Pancreas (tissue), 10 donors: ENCODE measurements around the gene PEMT. TPM values are rescaled to one million over a fixed set of nuclear protein-coding genes. Genes with fewer than 3 reads are reported as not detected.

ENCODE experiments used
- ATAC-seq, 4 donors: fragments of 200-7000 bp; cut with Tn5 transposase; one replicate each; pipeline versions ENCODE4 v1.8.0 to v1.9.1; 2020; ENCODE audit warnings: mild to moderate bottlenecking in 4 of 4, moderate library complexity in 4 of 4
- DNase-seq, 6 donors: peaks; one replicate each; pipeline ENCODE4 v3.0.0-alpha.2; 2020
- FAIRE-seq: peaks from 2 replicates; lab custom pipeline; 2012; peaks lifted over from hg19 to GRCh38; lab: Jason Lieb, UNC
- H3K27ac ChIP-seq, 4 donors: fragments of 200-600 bp; sonication (generic); 1 replicate in 3 of 4; 2 replicates in 1 of 4; pipeline versions ENCODE4 v1.5.0 to v1.8.0; 2020
- H3K27me3 ChIP-seq, 4 donors: fragments of 200-600 bp; one replicate each; pipeline ENCODE4 v1.8.0; 2021
- H3K36me3 ChIP-seq, 3 donors: fragments of 200-600 bp; sonication (generic) in 1 of 3; one replicate each; pipeline versions ENCODE4 v1.5.0 to v1.8.0; 2020 to 2021
- H3K4me1 ChIP-seq, 3 donors: fragments of 200-600 bp; one replicate each; pipeline ENCODE4 v1.8.0; 2021
- H3K4me3 ChIP-seq, 4 donors: fragments of 200-600 bp; sonication (generic) in 2 of 4; one replicate each; pipeline versions ENCODE4 v1.5.0 to v1.8.0; 2020 to 2021
- H3K9me3 ChIP-seq, 4 donors: fragments of 200-600 bp; one replicate each; pipeline ENCODE4 v1.8.0; 2021
- WGBS, 2 donors: extraction: QIAGEN DNeasy Blood & Tissue Kit; methylation state at CpG; one replicate each; pipeline ENCODE4 v1.1.7; 2013; 5-methylcytosine and 5-hydroxymethylcytosine counted together
- intact Hi-C, 3 donors: fragments of 100-400 bp; cut with DNase I; formaldehyde crosslinking; loops; one replicate each; pipeline versions ENCODE4 v1.11.1 to v1.14.2; 2022
- polyA plus RNA-seq, 2 donors: library from polyadenylated mRNA; stranded (reverse); fragments of 200-250 nt; gene quantifications; one replicate each; pipeline ENCODE4 v1.2.3, GENCODE V29; 2013
- total RNA-seq, 6 donors: library from RNA; stranded (reverse); fragmentation: NEBNext Ultra II Directional in 4 of 6; extraction: Animal tissue kit (Norgen Biotek cat#: 25700) in 4 of 6; gene quantifications; one replicate each; pipeline versions ENCODE4 v1.2.1 to v1.2.4, GENCODE V29; 2021 to 2023
- TF ChIP-seq, protein P1 (sequence below), 4 donors: fragments of 200-600 bp; sonication (generic) in 3 of 4; IDR thresholded peaks; one replicate each; pipeline versions ENCODE4 v1.5.0 to v1.8.0; 2021; ENCODE audit warnings: antibody characterized with exemption in 4 of 4
- donor health status: healthy with polysubstance abuse.
- donor health status: DM: no; HTN: no; CAD: no; lungs with moderate emphysema.
- donor health status: DM: no; HTN: no; CAD: no.
- donor health status: control.
- donor health status: control.
- donor health status: Bipolar disorder and iron deficiency.
- donor health status: DM: yes; HTN: yes; CAD: no.
- donor health status: DM: no; HTN: no; CAD: no.
- donor health status: DM: no; HTN: no; CAD: no.
- donor health status: DM: yes; HTN: yes; CAD: no.

PEMT gene
- total and polyA plus RNA-seq, 8 donors, result 14.8 to 109 (median 24.6) TPM

DNA sequence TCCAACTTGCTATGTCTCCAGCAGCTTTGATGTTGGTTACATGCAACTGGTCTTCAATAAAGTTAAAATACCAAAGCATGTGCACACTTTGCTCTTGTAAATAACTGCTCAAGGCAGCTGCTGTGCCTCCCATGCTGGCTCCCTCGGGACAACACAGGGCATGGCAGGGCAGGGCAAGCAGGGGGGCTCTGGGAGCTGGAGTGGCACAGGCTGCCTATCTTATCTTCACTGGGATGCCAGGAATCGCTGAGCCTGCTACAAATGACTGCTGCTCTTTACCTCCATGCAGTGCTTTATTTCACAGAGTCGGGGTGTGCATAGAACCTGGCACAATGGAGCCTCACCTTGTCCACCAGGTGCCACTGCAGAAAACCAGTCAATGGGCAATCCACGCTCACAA, 21.8 kb downstream of the PEMT start:
- 30 to 31% methylated on average over 4 of the region's 4 CpGs for WGBS, 2 donors
- TF ChIP-seq, protein P1, sequence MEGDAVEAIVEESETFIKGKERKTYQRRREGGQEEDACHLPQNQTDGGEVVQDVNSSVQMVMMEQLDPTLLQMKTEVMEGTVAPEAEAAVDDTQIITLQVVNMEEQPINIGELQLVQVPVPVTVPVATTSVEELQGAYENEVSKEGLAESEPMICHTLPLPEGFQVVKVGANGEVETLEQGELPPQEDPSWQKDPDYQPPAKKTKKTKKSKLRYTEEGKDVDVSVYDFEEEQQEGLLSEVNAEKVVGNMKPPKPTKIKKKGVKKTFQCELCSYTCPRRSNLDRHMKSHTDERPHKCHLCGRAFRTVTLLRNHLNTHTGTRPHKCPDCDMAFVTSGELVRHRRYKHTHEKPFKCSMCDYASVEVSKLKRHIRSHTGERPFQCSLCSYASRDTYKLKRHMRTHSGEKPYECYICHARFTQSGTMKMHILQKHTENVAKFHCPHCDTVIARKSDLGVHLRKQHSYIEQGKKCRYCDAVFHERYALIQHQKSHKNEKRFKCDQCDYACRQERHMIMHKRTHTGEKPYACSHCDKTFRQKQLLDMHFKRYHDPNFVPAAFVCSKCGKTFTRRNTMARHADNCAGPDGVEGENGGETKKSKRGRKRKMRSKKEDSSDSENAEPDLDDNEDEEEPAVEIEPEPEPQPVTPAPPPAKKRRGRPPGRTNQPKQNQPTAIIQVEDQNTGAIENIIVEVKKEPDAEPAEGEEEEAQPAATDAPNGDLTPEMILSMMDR (IDR thresholded peaks at IDR 0.05), result no peak
- Histone ChIP-seq H3K36me3 (no peaks in the 10 kb centered on the region), H3K9me3 (no peaks in the 10 kb centered on the region), H3K27ac (peak overlapping the region in 2 of 4 donors; percentile 18 to 55), H3K27me3 (no peaks in the 10 kb centered on the region), H3K4me1 (peaks cover 30 to 42% (median 30%) of the 10 kb centered on the region in 3 donors), H3K4me3 (no peak overlapping the region)
- intact Hi-C loops, result loop anchor here (1.0 to 10.0 kb wide), 4 partner anchors 72 to 215 kb away; partner anchors contain the start of gene RASD1 (in 1 of the 3)
- peak; percentile 34 to 70 (median 52) for ATAC-seq
- DNase-seq, result peak in 2 of 6 donors; percentile 79 to 85
- FAIRE-seq, result no peak

DNA sequence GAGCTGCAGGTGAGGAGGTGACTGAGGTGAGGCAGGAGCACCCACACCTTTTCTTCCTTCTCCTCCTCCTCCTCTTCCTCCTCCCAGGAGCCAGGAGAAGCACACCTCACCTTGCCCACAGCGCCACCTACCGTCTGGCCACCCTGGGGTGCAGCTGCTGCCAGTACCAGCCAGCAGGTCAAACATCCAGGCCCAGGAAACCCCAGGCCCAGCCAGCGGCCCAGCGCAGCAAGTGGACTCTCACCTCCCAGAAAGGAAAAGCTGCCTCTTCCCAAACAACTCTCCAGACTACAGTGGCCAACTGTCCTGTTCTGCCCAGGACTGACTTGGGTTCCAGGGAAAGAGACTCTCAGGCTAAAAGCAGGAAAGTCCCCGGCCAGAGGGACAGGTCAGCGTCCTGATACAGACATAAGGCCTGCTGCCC, 22.7 kb downstream of the PEMT start:
- intact Hi-C loops, result loop anchor here in 1 of 3 donors (5.0 to 10.0 kb wide), 2 partner anchors 71 to 214 kb away; partner anchors contain the start of gene RASD1
- DNase-seq (peak; percentile 82 to 99 (median 90)), FAIRE-seq (no peak), ATAC-seq (peak; percentile 75 to 82 (median 78))
- WGBS, 2 donors, result 46 to 48% methylated on average over 6 of the region's 6 CpGs
- TF ChIP-seq, protein P1 (IDR thresholded peaks at IDR 0.05), result peak; percentile 65 to 85 (median 79)
- H3K4me3 ChIP-seq, result no peak overlapping the region
- H3K9me3 ChIP-seq, result no peaks in the 10 kb centered on the region
- no peaks in the 10 kb centered on the region for H3K36me3 ChIP-seq
- no peaks in the 10 kb centered on the region for H3K27me3 ChIP-seq
- H3K27ac ChIP-seq, result peak overlapping the region in 3 of 4 donors; percentile 10 to 55 (median 33)
- peaks cover 30 to 42% (median 30%) of the 10 kb centered on the region in 3 donors for H3K4me1 ChIP-seq

DNA sequence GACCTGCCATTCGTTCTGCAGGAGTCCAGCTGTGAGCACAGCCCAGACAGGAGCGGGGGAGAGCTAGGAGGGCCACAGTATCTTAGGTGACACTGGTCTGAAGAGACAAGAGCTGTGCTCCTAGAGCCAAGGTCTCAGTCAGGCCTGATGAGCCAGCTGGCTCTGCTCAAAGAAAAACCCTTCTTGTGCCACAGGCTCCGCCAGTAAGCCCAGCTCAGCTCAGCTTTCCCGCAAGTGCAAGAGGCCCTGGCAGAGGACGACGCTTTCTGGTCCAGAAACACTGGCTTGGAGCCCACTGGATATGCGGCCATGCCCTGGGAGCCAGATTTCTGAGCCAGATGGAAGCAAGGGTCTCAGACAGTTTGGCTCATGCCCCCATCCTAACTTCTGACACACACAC, 23.9 kb downstream of the PEMT start:
- FAIRE-seq (no peak), DNase-seq (peak in 5 of 6 donors; percentile 63 to 82 (median 74)), ATAC-seq (peak; percentile 46 to 65 (median 60))
- H3K4me1 ChIP-seq, result peaks cover 30 to 42% (median 30%) of the 10 kb centered on the region in 3 donors
- H3K4me3 ChIP-seq, result no peak overlapping the region
- no peaks in the 10 kb centered on the region for H3K27me3 ChIP-seq
- no peaks in the 10 kb centered on the region for H3K36me3 ChIP-seq
- H3K9me3 ChIP-seq, result no peaks in the 10 kb centered on the region
- peak overlapping the region in 2 of 4 donors; percentile 38 to 55 for H3K27ac ChIP-seq
- intact Hi-C loops, result loop anchor here in 1 of 3 donors (5.0 to 10.0 kb wide), 2 partner anchors 70 to 213 kb away; partner anchors contain the start of gene RASD1
- TF ChIP-seq, protein P1 (IDR thresholded peaks at IDR 0.05), result no peak
- WGBS, 2 donors, result 6 to 16% methylated on average over 7 of the region's 7 CpGs

DNA sequence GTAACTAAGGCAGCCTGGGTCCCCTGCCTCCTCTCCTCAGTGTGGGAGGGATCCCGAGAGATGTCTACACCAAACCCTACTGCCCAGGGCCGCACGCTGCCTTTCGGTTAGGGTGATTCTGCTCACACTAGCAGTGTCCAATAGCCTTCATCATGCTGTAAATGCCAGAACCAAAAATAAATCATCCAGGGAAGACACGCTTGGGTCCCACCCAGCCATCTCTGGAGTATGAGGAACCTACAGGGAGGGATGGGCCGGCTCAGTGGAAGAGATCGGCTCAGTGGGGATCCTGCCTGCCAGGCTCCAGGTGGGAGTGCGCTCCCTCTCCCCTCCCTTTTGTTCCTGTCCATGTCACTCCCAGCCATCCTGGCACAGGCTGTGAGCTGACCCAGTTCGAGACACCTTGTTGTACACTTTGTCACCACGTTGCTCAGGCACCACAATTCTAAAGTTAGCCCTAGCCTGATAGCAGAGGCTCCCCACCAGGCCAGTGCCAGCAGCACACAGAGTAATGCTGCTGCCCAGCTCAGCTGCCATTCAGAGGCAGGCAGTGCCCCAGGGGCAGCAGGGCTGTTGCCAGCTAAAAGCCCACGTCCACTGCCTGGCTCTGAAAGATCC, 24.5 kb downstream of the PEMT start:
- Histone ChIP-seq H3K9me3 (no peaks in the 10 kb centered on the region), H3K4me1 (peaks cover 30 to 42% (median 30%) of the 10 kb centered on the region in 3 donors), H3K4me3 (no peak overlapping the region), H3K36me3 (no peaks in the 10 kb centered on the region), H3K27ac (peak overlapping the region in 2 of 4 donors; percentile 38 to 55), H3K27me3 (no peaks in the 10 kb centered on the region)
- peak in 1 of 4 donors; percentile 3 for ATAC-seq
- intact Hi-C loops, result loop anchor here in 1 of 3 donors (5.0 to 10.0 kb wide), 2 partner anchors 70 to 212 kb away; partner anchors contain the start of gene RASD1
- TF ChIP-seq, protein P1 (IDR thresholded peaks at IDR 0.05), result no peak
- DNase-seq, result peak in 1 of 6 donors; percentile 53
- 71 to 74% methylated on average over 11 of the region's 11 CpGs for WGBS, 2 donors
- FAIRE-seq, result no peak
